PC-3 (cell line): Measurements from ENCODE around the gene LAMA2. TPM values are rescaled to one million over a fixed set of nuclear protein-coding genes. Genes with fewer than 3 reads are reported as not detected.

ENCODE experiments used
- ATAC-seq: fragments of 200-7000 bp; cut with Tn5 transposase; 2 replicates; pipeline ENCODE4 v1.9.1; 2020; ENCODE audit warnings: mild to moderate bottlenecking, moderate library complexity
- BruUV-seq: library from RNA; stranded (reverse); fragments of 400-500 nt; replicated peaks from 2 replicates; lab custom pipeline; 2021; lab: Mats Ljungman, UMichigan
- CTCF ChIA-PET: fragments of 300-600 bp; sonication (Branson Sonifier 250); formaldehyde crosslinking; loops from one replicate; lab custom pipeline; 2022; ENCODE audit warnings: antibody characterized with exemption; lab: Charles Lee
- POLR2A ChIA-PET: fragments of 300-600 bp; sonication (Branson Sonifier 250); formaldehyde crosslinking; loops from one replicate; lab custom pipeline; 2022; ENCODE audit warnings: antibody characterized with exemption; ENCODE audit not compliant: unreplicated experiment; lab: Charles Lee
- DNase-seq: peaks from one replicate; pipeline ENCODE4 v3.0.0-alpha.2; 2015
- H2AFZ ChIP-seq: fragments of 300-600 bp; sonication (generic); 2 replicates; pipeline ENCODE4 v1.6.0; 2016; ENCODE audit warnings: antibody characterized with exemption, low read length
- H3F3A ChIP-seq: fragments of 300-600 bp; sonication (generic); one replicate; pipeline ENCODE4 v1.6.0; 2017; ENCODE audit warnings: antibody characterized with exemption, low read length, control low read depth, mild to moderate bottlenecking; ENCODE audit not compliant: unreplicated experiment
- H3K27ac ChIP-seq: fragments of 300-600 bp; sonication (generic); 2 replicates; pipeline ENCODE4 v1.5.1; 2016; ENCODE audit warnings: mild to moderate bottlenecking, low read length
- H3K27me3 ChIP-seq: fragments of 300-600 bp; sonication (generic); 2 replicates; pipeline ENCODE4 v1.6.1; 2016; ENCODE audit warnings: low read length, mixed read lengths
- H3K36me3 ChIP-seq: fragments of 300-600 bp; sonication (generic); 2 replicates; pipeline ENCODE4 v1.6.1; 2016; ENCODE audit warnings: low read depth, mixed run types, low read length, mixed read lengths
- H3K4me1 ChIP-seq: fragments of 300-600 bp; sonication (generic); 2 replicates; pipeline ENCODE4 v1.5.1; 2016; ENCODE audit warnings: low read length; ENCODE audit not compliant: insufficient read depth
- H3K4me2 ChIP-seq: fragments of 300-600 bp; sonication (generic); 2 replicates; pipeline ENCODE4 v1.6.0; 2016; ENCODE audit warnings: low read length
- H3K4me3 ChIP-seq: fragments of 300-600 bp; sonication (generic); 2 replicates; pipeline ENCODE4 v1.5.1; 2016; ENCODE audit warnings: mild to moderate bottlenecking, low read length, mixed read lengths
- H3K79me2 ChIP-seq: fragments of 300-600 bp; sonication (generic); 2 replicates; pipeline ENCODE4 v1.6.1; 2017; ENCODE audit warnings: low read length, mixed read lengths
- H3K9ac ChIP-seq: fragments of 300-600 bp; sonication (generic); 2 replicates; pipeline ENCODE4 v1.6.0; 2016; ENCODE audit warnings: mild to moderate bottlenecking, low read length
- H3K9me2 ChIP-seq: fragments of 300-600 bp; sonication (generic); replicated peaks from 2 replicates; pipeline ENCODE4 v1.6.1; 2016; ENCODE audit warnings: mixed run types, low read length, mixed read lengths
- H3K9me3 ChIP-seq: fragments of 300-600 bp; sonication (generic); 2 replicates; pipeline ENCODE4 v1.6.1; 2016; ENCODE audit warnings: low read length, mixed read lengths
- H4K20me1 ChIP-seq: fragments of 300-600 bp; sonication (generic); 2 replicates; pipeline ENCODE4 v1.6.1; 2016; ENCODE audit warnings: low read length, mixed read lengths
- CTCF ChIP-seq: fragments of 300-600 bp; sonication (generic); conservative IDR thresholded peaks from 2 replicates; pipeline ENCODE4 v1.5.1; 2017; ENCODE audit warnings: antibody characterized with exemption, low read depth, mild to moderate bottlenecking, low read length
- EZH2 ChIP-seq: fragments of 300-600 bp; sonication (generic); IDR thresholded peaks from one replicate; pipeline ENCODE4 v1.6.1; 2017; ENCODE audit warnings: antibody characterized with exemption, mild to moderate bottlenecking, low read length; ENCODE audit not compliant: unreplicated experiment
- EZH2phosphoT487 ChIP-seq: fragments of 300-600 bp; sonication (generic); IDR thresholded peaks from 2 replicates; pipeline ENCODE4 v1.6.1; 2018; ENCODE audit warnings: mild to moderate bottlenecking, antibody characterized with exemption, low read length, borderline replicate concordance
- intact Hi-C: fragments of 100-400 bp; cut with micrococcal nuclease; formaldehyde crosslinking; loops from 2 replicates; pipeline ENCODE4 v1.9.0; 2023
- total RNA-seq: library from RNA; depleted of rRNA; stranded (reverse); fragments of >200 nt; gene quantifications from 2 replicates; pipeline ENCODE4 v1.2.3, GENCODE V29; 2014

Gene LAMA2
- total RNA-seq, 1 experiment from 2014 or later, result 0.22 TPM

GRCh38 chr6:129504456-129504855, 621.5 kb downstream of the LAMA2 start:
- Histone ChIP-seq H3K27ac (no peak overlapping the region), H4K20me1 (no peaks in the 10 kb centered on the region), H2AFZ (no peak overlapping the region), H3K9me2 (no peaks in the 10 kb centered on the region), H3K27me3 (no peaks in the 10 kb centered on the region), H3K4me2 (no peak overlapping the region), H3K9ac (no peak overlapping the region), H3K79me2 (no peaks in the 10 kb centered on the region), H3K4me1 (peaks cover 27% of the 10 kb centered on the region), H3F3A (peaks cover 3% of the 10 kb centered on the region), H3K4me3 (no peak overlapping the region), H3K36me3 (no peaks in the 10 kb centered on the region), H3K9me3 (no peaks in the 10 kb centered on the region)
- DNase-seq (no peak), ATAC-seq (no peak)
- intact Hi-C loops, result no loop called here
- CTCF ChIA-PET, result no interaction called here
- POLR2A ChIA-PET, result no interaction called here
- no peak for TF ChIP-seq EZH2phosphoT487
- TF ChIP-seq EZH2, result no peak
- TF ChIP-seq CTCF, result no peak
- BruUV-seq, result no TSS peak

GRCh38 chr6:129507059-129507807, 624.3 kb downstream of the LAMA2 start:
- POLR2A ChIA-PET, result no interaction called here
- no peaks in the 10 kb centered on the region for H4K20me1 ChIP-seq
- H3K9me2 ChIP-seq, result no peaks in the 10 kb centered on the region
- H3K27ac ChIP-seq, result no peak overlapping the region
- no peaks in the 10 kb centered on the region for H3K9me3 ChIP-seq
- DNase-seq (no peak), ATAC-seq (no peak)
- no peaks in the 10 kb centered on the region for H3K36me3 ChIP-seq
- intact Hi-C loops, result no loop called here
- no peaks in the 10 kb centered on the region for H3K27me3 ChIP-seq
- H3K9ac ChIP-seq, result no peak overlapping the region
- H3F3A ChIP-seq, result no peaks in the 10 kb centered on the region
- H3K4me2 ChIP-seq, result no peak overlapping the region
- H3K4me1 ChIP-seq, result peaks cover 9% of the 10 kb centered on the region; the same call in 1 of the 2 replicates
- H2AFZ ChIP-seq, result no peak overlapping the region
- no peaks in the 10 kb centered on the region for H3K79me2 ChIP-seq
- BruUV-seq, result no TSS peak
- CTCF ChIA-PET, result no interaction called here
- TF ChIP-seq EZH2phosphoT487, result no peak
- no peak for TF ChIP-seq EZH2
- TF ChIP-seq CTCF, result no peak
- no peak overlapping the region for H3K4me3 ChIP-seq

- POLR2A ChIA-PET, result no interaction called here
- H3K9ac ChIP-seq, result no peak overlapping the region
- H4K20me1 ChIP-seq, result no peaks in the 10 kb centered on the region
- no peak for DNase-seq
- no peak overlapping the region for H2AFZ ChIP-seq
- H3F3A ChIP-seq, result no peaks in the 10 kb centered on the region
- CTCF ChIA-PET, result no interaction called here
- no peak overlapping the region for H3K4me3 ChIP-seq
- intact Hi-C loops, result no loop called here
- no peaks in the 10 kb centered on the region for H3K79me2 ChIP-seq
- no peaks in the 10 kb centered on the region for H3K9me2 ChIP-seq
- no peak for ATAC-seq
- no peaks in the 10 kb centered on the region for H3K9me3 ChIP-seq
- H3K27ac ChIP-seq, result no peak overlapping the region
- H3K27me3 ChIP-seq, result no peaks in the 10 kb centered on the region
- no TSS peak for BruUV-seq
- peaks cover 9% of the 10 kb centered on the region; the same call in 1 of the 2 replicates for H3K4me1 ChIP-seq
- no peaks in the 10 kb centered on the region for H3K36me3 ChIP-seq
- TF ChIP-seq CTCF, result no peak
- TF ChIP-seq EZH2, result no peak
- TF ChIP-seq EZH2phosphoT487, result no peak
- no peak overlapping the region for H3K4me2 ChIP-seq
Measured at GRCh38 chr6:129507846-129508245, 624.9 kb downstream of the LAMA2 start.
